Stomach (tissue), 4 donors: ENCODE measurements around the gene TSR1.

Source experiments
- POLR2A ChIP-seq, 4 donors: fragments of 450-650 bp; IDR thresholded peaks; one replicate each; pipeline ENCODE4 v1.6.1; 2016; ENCODE audit warnings: antibody characterized with exemption in 4 of 4, control low read depth in 2 of 4, mild to moderate bottlenecking in 1 of 4, moderate library complexity in 1 of 4
- TF ChIP-seq, protein P1 (sequence below), 7 experiments: fragments of 450-650 bp in 4 of 7; fragments of 200-600 bp in 3 of 7; sonication (generic) in 3 of 7; IDR thresholded peaks; one replicate each; pipeline ENCODE4 v1.5.1; 2016 to 2019; ENCODE audit warnings: antibody characterized with exemption in 7 of 7, control low read depth in 2 of 7, mild to moderate bottlenecking in 1 of 7

DNA sequence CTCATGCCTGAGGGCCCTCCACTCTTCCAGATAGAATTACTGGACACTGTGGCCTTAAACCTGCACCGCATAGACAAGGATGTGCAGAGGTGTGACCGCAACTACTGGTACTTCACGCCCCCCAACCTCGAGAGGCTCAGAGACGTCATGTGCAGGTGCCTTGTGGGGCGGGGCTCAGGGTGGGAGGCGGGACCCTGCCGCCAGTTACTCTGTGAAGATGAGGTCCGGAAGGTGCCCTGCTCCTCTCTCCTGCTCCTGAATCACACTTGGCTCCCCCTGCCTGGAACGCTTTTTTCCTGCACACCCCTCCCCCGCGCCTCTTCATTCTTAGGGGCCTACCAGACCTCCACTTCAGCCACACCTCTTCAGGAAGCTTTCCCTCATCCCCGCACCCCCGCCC, 39.9 kb upstream of the TSR1 start:
- TF ChIP-seq, protein P1, sequence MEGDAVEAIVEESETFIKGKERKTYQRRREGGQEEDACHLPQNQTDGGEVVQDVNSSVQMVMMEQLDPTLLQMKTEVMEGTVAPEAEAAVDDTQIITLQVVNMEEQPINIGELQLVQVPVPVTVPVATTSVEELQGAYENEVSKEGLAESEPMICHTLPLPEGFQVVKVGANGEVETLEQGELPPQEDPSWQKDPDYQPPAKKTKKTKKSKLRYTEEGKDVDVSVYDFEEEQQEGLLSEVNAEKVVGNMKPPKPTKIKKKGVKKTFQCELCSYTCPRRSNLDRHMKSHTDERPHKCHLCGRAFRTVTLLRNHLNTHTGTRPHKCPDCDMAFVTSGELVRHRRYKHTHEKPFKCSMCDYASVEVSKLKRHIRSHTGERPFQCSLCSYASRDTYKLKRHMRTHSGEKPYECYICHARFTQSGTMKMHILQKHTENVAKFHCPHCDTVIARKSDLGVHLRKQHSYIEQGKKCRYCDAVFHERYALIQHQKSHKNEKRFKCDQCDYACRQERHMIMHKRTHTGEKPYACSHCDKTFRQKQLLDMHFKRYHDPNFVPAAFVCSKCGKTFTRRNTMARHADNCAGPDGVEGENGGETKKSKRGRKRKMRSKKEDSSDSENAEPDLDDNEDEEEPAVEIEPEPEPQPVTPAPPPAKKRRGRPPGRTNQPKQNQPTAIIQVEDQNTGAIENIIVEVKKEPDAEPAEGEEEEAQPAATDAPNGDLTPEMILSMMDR (IDR thresholded peaks at IDR 0.05), result no peak
- no peak for TF ChIP-seq POLR2A (IDR thresholded peaks at IDR 0.05)
